ENCODE measurements around the gene ADAMTS16.

Gene ADAMTS16

DNA sequence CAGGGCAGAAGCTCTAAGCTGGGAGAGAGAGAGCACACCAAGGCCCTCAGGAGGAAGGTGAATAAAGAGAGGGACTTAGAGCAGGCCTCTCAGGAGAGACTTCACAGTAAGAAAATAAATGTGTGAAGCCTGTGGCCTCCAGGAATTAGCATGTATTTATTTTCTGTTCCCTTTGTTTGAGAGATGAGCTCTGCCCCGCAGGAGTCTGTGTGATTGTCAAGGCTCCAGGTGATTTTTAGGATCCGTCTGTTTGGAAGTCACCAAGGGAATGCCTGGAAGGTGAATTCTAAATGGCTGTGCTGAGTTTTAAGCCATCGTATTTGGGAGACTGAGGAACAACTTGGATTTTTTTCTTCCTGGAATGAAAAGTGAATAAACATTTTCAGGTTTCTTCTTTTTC lies 174.0 kb downstream of the ADAMTS16 start:
- POLR2A ChIA-PET, result no interaction called here
- no peak for DNase-seq (ENCODE audit: extremely low spot score)
- CTCF ChIA-PET, result no interaction called here
- no peak for TF ChIP-seq ELF4 (IDR thresholded peaks at IDR 0.05)

- POLR2A ChIA-PET, result no interaction called here
- no peak for DNase-seq (ENCODE audit: extremely low spot score)
- CTCF ChIA-PET, result no interaction called here
- TF ChIP-seq SUZ12 (IDR thresholded peaks at IDR 0.05) (no peak), FOXK2 (IDR thresholded peaks at IDR 0.05) (no peak), ELF4 (IDR thresholded peaks at IDR 0.05) (no peak), L3MBTL2 (conservative IDR thresholded peaks at IDR 0.05) (no peak), BHLHE40 (IDR thresholded peaks at IDR 0.05; ENCODE audit: borderline replicate concordance) (no peak), HDGF (IDR thresholded peaks at IDR 0.05; ENCODE audit: borderline replicate concordance) (no peak), ARNT (IDR thresholded peaks at IDR 0.05) (no peak), TARDBP (IDR thresholded peaks at IDR 0.05) (no peak), SP1 (IDR thresholded peaks at IDR 0.05) (no peak), FOXA1 (IDR thresholded peaks at IDR 0.05) (no peak), CTBP1 (IDR thresholded peaks at IDR 0.05; ENCODE audit: borderline replicate concordance) (no peak), FOXM1 (IDR thresholded peaks at IDR 0.05; ENCODE audit: borderline replicate concordance) (no peak)
- TF ChIP-seq, protein P1, sequence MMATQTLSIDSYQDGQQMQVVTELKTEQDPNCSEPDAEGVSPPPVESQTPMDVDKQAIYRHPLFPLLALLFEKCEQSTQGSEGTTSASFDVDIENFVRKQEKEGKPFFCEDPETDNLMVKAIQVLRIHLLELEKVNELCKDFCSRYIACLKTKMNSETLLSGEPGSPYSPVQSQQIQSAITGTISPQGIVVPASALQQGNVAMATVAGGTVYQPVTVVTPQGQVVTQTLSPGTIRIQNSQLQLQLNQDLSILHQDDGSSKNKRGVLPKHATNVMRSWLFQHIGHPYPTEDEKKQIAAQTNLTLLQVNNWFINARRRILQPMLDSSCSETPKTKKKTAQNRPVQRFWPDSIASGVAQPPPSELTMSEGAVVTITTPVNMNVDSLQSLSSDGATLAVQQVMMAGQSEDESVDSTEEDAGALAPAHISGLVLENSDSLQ (IDR thresholded peaks at IDR 0.05), result no peak
Observed at GRCh38 chr5:5314626-5315025, 174.5 kb downstream of the ADAMTS16 start.

GRCh38 chr5:5315068-5315980 lies 175.2 kb downstream of the ADAMTS16 start:
- POLR2A ChIA-PET, result interaction anchor here (1.2 kb wide), 1 partner anchor 16 kb away, joined by 3 read pairs; no protein-coding TSS in a partner anchor
- CTCF ChIA-PET, result interaction anchor here (0.8 kb wide), 1 partner anchor 28 kb away, joined by 3 read pairs; no protein-coding TSS in a partner anchor
- TF ChIP-seq CTBP1 (IDR thresholded peaks at IDR 0.05; ENCODE audit: borderline replicate concordance), result no peak
- no peak for TF ChIP-seq FOXA1 (IDR thresholded peaks at IDR 0.05)
- TF ChIP-seq FOXK2 (IDR thresholded peaks at IDR 0.05), result no peak
- no peak for TF ChIP-seq ZNF384 (IDR thresholded peaks at IDR 0.05)
- TF ChIP-seq BHLHE40 (IDR thresholded peaks at IDR 0.05; ENCODE audit: borderline replicate concordance), result no peak
- no peak for TF ChIP-seq FOXM1 (IDR thresholded peaks at IDR 0.05; ENCODE audit: borderline replicate concordance)
- TF ChIP-seq LEF1 (IDR thresholded peaks at IDR 0.05; ENCODE audit: borderline replicate concordance), result no peak
- DNase-seq (ENCODE audit: extremely low spot score), result no peak

DNA sequence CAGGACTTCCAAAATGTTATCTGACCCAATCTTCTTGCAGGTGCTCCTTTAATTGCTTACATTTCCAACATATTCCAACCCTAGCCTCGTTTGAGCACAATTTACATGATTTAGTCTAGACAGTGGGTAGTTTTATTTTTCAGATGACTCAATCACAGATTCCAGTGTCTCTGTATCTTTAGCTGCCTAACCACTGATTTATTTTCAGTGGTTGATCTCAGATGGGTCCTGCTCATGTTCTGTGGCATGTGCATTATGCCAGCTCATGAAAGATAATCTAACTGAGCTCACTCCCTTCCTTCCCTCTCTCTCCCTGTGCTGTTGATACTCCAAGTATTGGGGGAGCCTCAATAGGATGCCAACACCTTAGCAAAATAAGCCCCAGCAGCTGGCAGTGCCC lies 176.2 kb downstream of the ADAMTS16 start:
- no peak for TF ChIP-seq HDGF (IDR thresholded peaks at IDR 0.05; ENCODE audit: borderline replicate concordance)
- no peak for TF ChIP-seq SUZ12 (IDR thresholded peaks at IDR 0.05)
- no peak for TF ChIP-seq BHLHE40 (IDR thresholded peaks at IDR 0.05; ENCODE audit: borderline replicate concordance)
- TF ChIP-seq ELF4 (IDR thresholded peaks at IDR 0.05), result no peak
- no peak for TF ChIP-seq FOXA1 (IDR thresholded peaks at IDR 0.05)
- no peak for TF ChIP-seq SP1 (IDR thresholded peaks at IDR 0.05)
- TF ChIP-seq NFRKB (IDR thresholded peaks at IDR 0.05), result no peak
- no peak for TF ChIP-seq CTBP1 (IDR thresholded peaks at IDR 0.05; ENCODE audit: borderline replicate concordance)
- TF ChIP-seq, protein P1 (IDR thresholded peaks at IDR 0.05), result no peak
- TF ChIP-seq TARDBP (IDR thresholded peaks at IDR 0.05), result no peak
- no peak for TF ChIP-seq ARNT (IDR thresholded peaks at IDR 0.05)
- TF ChIP-seq LEF1 (IDR thresholded peaks at IDR 0.05; ENCODE audit: borderline replicate concordance), result no peak
- TF ChIP-seq FOXK2 (IDR thresholded peaks at IDR 0.05), result no peak
- no peak for TF ChIP-seq FOXM1 (IDR thresholded peaks at IDR 0.05; ENCODE audit: borderline replicate concordance)
- no peak for TF ChIP-seq ZNF384 (IDR thresholded peaks at IDR 0.05)
- no peak for TF ChIP-seq L3MBTL2 (conservative IDR thresholded peaks at IDR 0.05)
- DNase-seq (ENCODE audit: extremely low spot score), result no peak
- ChIA-PET POLR2A (interaction anchor here (1.2 kb wide), 1 partner anchor 15 kb away, joined by 3 read pairs; no protein-coding TSS in a partner anchor), CTCF (interaction anchor here (0.8 kb wide), 1 partner anchor 27 kb away, joined by 3 read pairs; no protein-coding TSS in a partner anchor)

GRCh38 chr5:5317976-5318375 lies 177.8 kb downstream of the ADAMTS16 start:
- CTCF ChIA-PET, result no interaction called here
- TF ChIP-seq CTBP1 (IDR thresholded peaks at IDR 0.05; ENCODE audit: borderline replicate concordance) (no peak), SUZ12 (IDR thresholded peaks at IDR 0.05) (no peak), ELF4 (IDR thresholded peaks at IDR 0.05) (no peak), FOXM1 (IDR thresholded peaks at IDR 0.05; ENCODE audit: borderline replicate concordance) (no peak), NFRKB (IDR thresholded peaks at IDR 0.05) (no peak), TARDBP (IDR thresholded peaks at IDR 0.05) (no peak)
- no peak for DNase-seq (ENCODE audit: extremely low spot score)
- POLR2A ChIA-PET, result no interaction called here

DNA sequence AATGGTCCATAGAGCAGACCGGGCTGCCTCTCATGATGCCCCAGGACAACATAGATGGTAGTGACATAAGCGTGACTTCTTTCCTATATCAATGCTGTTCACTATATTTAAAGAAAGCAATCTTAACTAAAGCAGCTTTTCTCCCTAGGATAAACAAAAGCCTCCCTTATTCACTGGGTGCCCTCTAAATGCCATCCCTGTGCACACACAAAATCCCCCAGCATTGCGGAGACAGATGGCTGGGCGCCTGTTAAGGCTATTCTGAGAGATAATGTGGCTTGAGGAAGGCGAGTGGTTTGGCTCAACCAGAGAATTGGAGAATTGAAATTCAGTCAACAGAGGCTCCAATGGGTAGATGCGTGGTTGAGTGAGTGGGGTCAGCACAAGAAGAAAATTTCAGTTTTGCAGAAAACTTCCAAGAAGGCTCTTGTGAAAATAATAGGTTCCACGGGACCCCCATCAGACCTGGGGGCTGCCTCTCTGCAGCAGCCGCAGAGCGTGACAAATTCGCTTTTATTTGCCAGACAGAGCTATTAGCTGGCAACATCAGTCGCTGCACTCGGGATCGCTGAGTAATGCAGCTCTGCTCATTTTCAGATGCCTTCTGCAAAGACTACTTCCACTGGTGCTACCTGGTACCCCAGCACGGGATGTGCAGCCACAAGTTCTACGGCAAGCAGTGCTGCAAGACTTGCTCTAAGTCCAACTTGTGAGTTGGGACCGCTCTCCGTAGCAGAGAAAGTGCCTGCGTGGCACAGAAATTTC lies 178.5 kb downstream of the ADAMTS16 start:
- POLR2A ChIA-PET, result no interaction called here
- DNase-seq (ENCODE audit: extremely low spot score), result no peak
- CTCF ChIA-PET, result interaction anchor here (0.7 kb wide), 1 partner anchor 14 kb away, joined by 3 read pairs; no protein-coding TSS in a partner anchor
- TF ChIP-seq SUZ12 (IDR thresholded peaks at IDR 0.05) (no peak), LEF1 (IDR thresholded peaks at IDR 0.05; ENCODE audit: borderline replicate concordance) (no peak), BHLHE40 (IDR thresholded peaks at IDR 0.05; ENCODE audit: borderline replicate concordance) (no peak), NFRKB (IDR thresholded peaks at IDR 0.05) (no peak), ELF4 (IDR thresholded peaks at IDR 0.05) (no peak), FOXA1 (IDR thresholded peaks at IDR 0.05) (no peak), FOXK2 (IDR thresholded peaks at IDR 0.05) (no peak), TARDBP (IDR thresholded peaks at IDR 0.05) (no peak)
